Prostate gland (tissue), 2 donors: ENCODE results near the gene GTF2H3. TPM values are rescaled to one million over a fixed set of nuclear protein-coding genes. Genes with fewer than 3 reads are reported as not detected.
A peak's percentile ranks its signal among the peaks of the same experiment; 100 is the strongest.

ENCODE experiments used
- DNase-seq: peaks from one replicate; pipeline ENCODE4 v3.0.0-alpha.2; 2019; ENCODE audit warnings: low spot score
- H3K27ac ChIP-seq, 2 donors: fragments of 200-600 bp; sonication (generic); 2 replicates each; pipeline ENCODE4 v1.5.1; 2017 to 2019
- H3K27me3 ChIP-seq: fragments of 200-600 bp; sonication (generic); replicated peaks from 2 replicates; pipeline ENCODE4 v1.5.1; 2019; ENCODE audit not compliant: insufficient read depth
- H3K36me3 ChIP-seq, 2 donors: fragments of 200-600 bp; sonication (generic); 1 replicate in 1 of 2; 2 replicates in 1 of 2; pipeline versions ENCODE4 v1.5.1 to v1.8.1; 2017 to 2019
- H3K4me1 ChIP-seq: fragments of 200-600 bp; sonication (generic); replicated peaks from 2 replicates; pipeline ENCODE4 v1.5.1; 2019
- H3K4me3 ChIP-seq, 2 donors: fragments of 200-600 bp; sonication (generic); 2 replicates each; pipeline ENCODE4 v1.5.1; 2017 to 2019
- H3K9me3 ChIP-seq: fragments of 200-600 bp; sonication (generic); 2 replicates; pipeline ENCODE4 v1.5.1; 2017
- CTCF ChIP-seq, 4 experiments: fragments of 200-600 bp in 2 of 4; fragments of 450-650 bp in 2 of 4; sonication (generic) in 2 of 4; IDR thresholded peaks; 1 replicate in 3 of 4; 2 replicates in 1 of 4; pipeline ENCODE4 v1.5.1; 2016 to 2019; ENCODE audit warnings: antibody characterized with exemption in 4 of 4, mild to moderate bottlenecking in 2 of 4, moderate library complexity in 2 of 4
- POLR2A ChIP-seq: fragments of 450-650 bp; IDR thresholded peaks from one replicate; pipeline ENCODE4 v1.6.1; 2016; ENCODE audit warnings: antibody characterized with exemption, mild to moderate bottlenecking
- POLR2AphosphoS5 ChIP-seq: sonication (generic); formaldehyde crosslinking; IDR thresholded peaks from one replicate; pipeline ENCODE4 v1.6.1; 2017; ENCODE audit warnings: antibody characterized with exemption
- WGBS: methylation state at CpG from one replicate; pipeline ENCODE4 v1.1.5; 2018; 5-methylcytosine and 5-hydroxymethylcytosine counted together
- intact Hi-C: fragments of 100-400 bp; cut with DNase I; formaldehyde crosslinking; loops from one replicate; pipeline ENCODE4 v1.14.2; 2022
- total RNA-seq, 2 donors: library from RNA; depleted of rRNA; stranded (reverse); fragments of >200 nt; gene quantifications; one replicate each; pipeline ENCODE4 v1.1.0, GENCODE V29; 2016

Gene GTF2H3
- total RNA-seq, 2 donors from 2014 or later = 28.0 to 50.1 TPM

GRCh38 chr12:123634142-123634561, 523 bp downstream of the GTF2H3 start:
- intact Hi-C loops = no loop called here
- TF ChIP-seq POLR2A (no peak), POLR2AphosphoS5 (no peak), CTCF (IDR thresholded peaks at IDR 0.05) (no peak)

GRCh38 chr12:123643911-123644310, 10.3 kb downstream of the GTF2H3 start:
- intact Hi-C loops = no loop called here
- H3K36me3 ChIP-seq = peaks cover 4 to 8% of the 10 kb centered on the region in 2 donors
- no peaks in the 10 kb centered on the region for H3K4me1 ChIP-seq
- no peak overlapping the region for H3K4me3 ChIP-seq
- no peaks in the 10 kb centered on the region for H3K27me3 ChIP-seq
- H3K27ac ChIP-seq = no peak overlapping the region
- H3K9me3 ChIP-seq = no peaks in the 10 kb centered on the region
- WGBS = 77% methylated on average over 7 of the region's 7 CpGs
- TF ChIP-seq POLR2AphosphoS5 (no peak), POLR2A (no peak), CTCF (IDR thresholded peaks at IDR 0.05) (no peak)
- DNase-seq = no peak

More at GRCh38 chr12:123634142-123634561, 523 bp downstream of the GTF2H3 start:
- H3K36me3 ChIP-seq = no peaks in the 10 kb centered on the region
- no peaks in the 10 kb centered on the region for H3K27me3 ChIP-seq
- H3K4me1 ChIP-seq = peaks cover 4% of the 10 kb centered on the region
- no peaks in the 10 kb centered on the region for H3K9me3 ChIP-seq
- peak overlapping the region; percentile 67 to 70 for H3K27ac ChIP-seq
- no peak for DNase-seq
- H3K4me3 ChIP-seq = peak overlapping the region; percentile 65 to 90
- WGBS = 16% methylated on average over 19 of the region's 19 CpGs

GRCh38 chr12:123645380-123645779, 11.8 kb downstream of the GTF2H3 start:
- WGBS = 97% methylated on average over 3 of the region's 3 CpGs
- Histone ChIP-seq H3K27me3 (no peaks in the 10 kb centered on the region), H3K36me3 (peaks cover 4 to 8% of the 10 kb centered on the region in 2 donors), H3K27ac (no peak overlapping the region), H3K9me3 (no peaks in the 10 kb centered on the region), H3K4me1 (no peaks in the 10 kb centered on the region), H3K4me3 (no peak overlapping the region)
- TF ChIP-seq POLR2AphosphoS5 = no peak
- no peak for TF ChIP-seq CTCF (IDR thresholded peaks at IDR 0.05)
- TF ChIP-seq POLR2A = no peak
- DNase-seq = no peak
- intact Hi-C loops = no loop called here

- no peaks in the 10 kb centered on the region for H3K4me1 ChIP-seq
- H3K9me3 ChIP-seq = no peaks in the 10 kb centered on the region
- DNase-seq = no peak
- no peaks in the 10 kb centered on the region for H3K27me3 ChIP-seq
- no peak overlapping the region for H3K27ac ChIP-seq
- 81% methylated on average over 5 of the region's 5 CpGs for WGBS
- TF ChIP-seq POLR2AphosphoS5 = no peak
- no peak for TF ChIP-seq CTCF (IDR thresholded peaks at IDR 0.05)
- H3K36me3 ChIP-seq = peaks cover 4 to 8% of the 10 kb centered on the region in 2 donors
- intact Hi-C loops = no loop called here
- no peak overlapping the region for H3K4me3 ChIP-seq
These were observed 12.2 kb downstream of the GTF2H3 start for GRCh38 chr12:123645878-123646277.

GRCh38 chr12:123648401-123648800, 14.8 kb downstream of the GTF2H3 start:
- H3K4me3 ChIP-seq = no peak overlapping the region
- no peak for DNase-seq
- 91% methylated on average over 5 of the region's 5 CpGs for WGBS
- TF ChIP-seq POLR2A (no peak), CTCF (IDR thresholded peaks at IDR 0.05) (no peak)
- H3K27me3 ChIP-seq = no peaks in the 10 kb centered on the region
- H3K36me3 ChIP-seq = peaks cover 4 to 8% of the 10 kb centered on the region in 2 donors
- H3K4me1 ChIP-seq = no peaks in the 10 kb centered on the region
- intact Hi-C loops = no loop called here
- no peaks in the 10 kb centered on the region for H3K9me3 ChIP-seq
- H3K27ac ChIP-seq = no peak overlapping the region
